Fibroblast of the aortic adventitia (primary cell): ENCODE data around the gene SMIM35. TPM values are rescaled to one million over a fixed set of nuclear protein-coding genes. Genes with fewer than 3 reads are reported as not detected.

Experiments used
- DNase-seq: peaks from one replicate; pipeline ENCODE4 v3.0.0-alpha.2; 2010; ENCODE audit warnings: low read depth
- H3K4me3 ChIP-seq: 2 replicates; pipeline ENCODE4 v1.5.1; 2011; ENCODE audit warnings: low read depth, mild to moderate bottlenecking, control low read depth, low read length, moderate library complexity
- total RNA-seq: library from RNA; depleted of rRNA; stranded (reverse); fragments of >200 nt; gene quantifications from 2 replicates; pipeline ENCODE4 v1.2.3, GENCODE V29; 2012; ENCODE audit warnings: low replicate concordance
- TF ChIP-seq, protein P1 (sequence below): IDR thresholded peaks from 2 replicates; pipeline ENCODE4 v1.5.1; 2011; ENCODE audit warnings: mild to moderate bottlenecking, low read length, control low read depth, inconsistent platforms; ENCODE audit not compliant: insufficient read depth

The SMIM35 gene
- total RNA-seq, 1 donor, result not detected

DNA sequence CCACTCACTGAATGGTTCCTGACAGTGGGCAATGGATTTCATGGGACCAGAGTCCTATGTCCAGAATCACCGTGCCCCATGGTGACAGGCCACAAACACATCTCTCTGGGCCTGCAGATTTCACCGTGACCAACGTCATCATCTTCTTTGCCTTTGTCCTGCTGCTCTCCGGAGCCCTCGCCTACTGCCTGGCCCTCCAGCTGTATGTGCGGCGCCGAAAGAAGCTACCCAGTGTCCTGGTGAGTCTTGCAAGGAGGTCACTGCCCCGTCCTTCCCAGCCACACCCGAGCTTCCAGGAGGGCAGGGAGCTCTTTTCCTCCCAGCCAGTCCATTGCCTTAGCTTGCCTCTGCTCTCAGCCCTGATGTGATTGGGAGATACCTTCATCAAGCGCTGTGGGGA lies 91.3 kb downstream of the SMIM35 start:
- H3K4me3 ChIP-seq, result no peak overlapping the region
- no peak for DNase-seq
- TF ChIP-seq, protein P1, sequence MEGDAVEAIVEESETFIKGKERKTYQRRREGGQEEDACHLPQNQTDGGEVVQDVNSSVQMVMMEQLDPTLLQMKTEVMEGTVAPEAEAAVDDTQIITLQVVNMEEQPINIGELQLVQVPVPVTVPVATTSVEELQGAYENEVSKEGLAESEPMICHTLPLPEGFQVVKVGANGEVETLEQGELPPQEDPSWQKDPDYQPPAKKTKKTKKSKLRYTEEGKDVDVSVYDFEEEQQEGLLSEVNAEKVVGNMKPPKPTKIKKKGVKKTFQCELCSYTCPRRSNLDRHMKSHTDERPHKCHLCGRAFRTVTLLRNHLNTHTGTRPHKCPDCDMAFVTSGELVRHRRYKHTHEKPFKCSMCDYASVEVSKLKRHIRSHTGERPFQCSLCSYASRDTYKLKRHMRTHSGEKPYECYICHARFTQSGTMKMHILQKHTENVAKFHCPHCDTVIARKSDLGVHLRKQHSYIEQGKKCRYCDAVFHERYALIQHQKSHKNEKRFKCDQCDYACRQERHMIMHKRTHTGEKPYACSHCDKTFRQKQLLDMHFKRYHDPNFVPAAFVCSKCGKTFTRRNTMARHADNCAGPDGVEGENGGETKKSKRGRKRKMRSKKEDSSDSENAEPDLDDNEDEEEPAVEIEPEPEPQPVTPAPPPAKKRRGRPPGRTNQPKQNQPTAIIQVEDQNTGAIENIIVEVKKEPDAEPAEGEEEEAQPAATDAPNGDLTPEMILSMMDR, result no peak

DNA sequence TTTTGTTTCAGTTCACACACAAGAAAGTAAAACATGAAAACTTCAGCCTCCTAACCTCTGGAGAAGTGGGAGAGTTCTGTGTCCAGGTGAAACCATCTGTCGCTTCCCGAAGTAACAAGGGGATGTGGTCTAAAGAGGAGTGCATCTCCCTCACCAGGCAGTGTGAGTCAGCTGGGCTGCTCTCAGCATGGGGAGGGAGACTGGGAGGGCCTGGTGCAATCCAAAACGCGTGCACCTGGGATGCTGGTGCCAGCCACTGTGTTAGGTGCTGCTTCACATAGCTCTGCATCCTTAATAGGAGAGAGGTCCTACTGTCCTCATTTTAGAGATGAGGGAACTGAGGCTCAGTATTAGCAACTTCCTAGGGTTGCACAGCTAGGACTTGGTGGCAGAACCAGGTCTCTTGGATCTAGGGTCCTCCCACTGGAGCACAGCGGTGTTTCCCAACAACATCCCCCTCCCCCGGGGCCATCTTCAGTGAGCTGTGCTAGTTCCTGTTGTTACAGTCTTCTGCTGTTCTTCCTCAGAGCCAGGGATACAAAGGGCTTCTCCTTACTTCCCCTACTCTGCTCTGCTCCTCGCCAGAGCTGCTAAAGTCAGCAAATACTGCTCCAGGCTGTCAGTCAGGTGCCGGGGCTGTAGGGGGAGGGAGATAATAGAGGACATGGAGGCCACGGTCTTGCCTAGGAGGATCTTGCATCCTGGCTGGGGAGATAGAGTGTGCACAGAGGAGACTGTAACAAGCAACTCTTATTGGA lies 92.6 kb downstream of the SMIM35 start:
- DNase-seq, result no peak
- TF ChIP-seq, protein P1, result no peak
- no peak overlapping the region for H3K4me3 ChIP-seq

DNA sequence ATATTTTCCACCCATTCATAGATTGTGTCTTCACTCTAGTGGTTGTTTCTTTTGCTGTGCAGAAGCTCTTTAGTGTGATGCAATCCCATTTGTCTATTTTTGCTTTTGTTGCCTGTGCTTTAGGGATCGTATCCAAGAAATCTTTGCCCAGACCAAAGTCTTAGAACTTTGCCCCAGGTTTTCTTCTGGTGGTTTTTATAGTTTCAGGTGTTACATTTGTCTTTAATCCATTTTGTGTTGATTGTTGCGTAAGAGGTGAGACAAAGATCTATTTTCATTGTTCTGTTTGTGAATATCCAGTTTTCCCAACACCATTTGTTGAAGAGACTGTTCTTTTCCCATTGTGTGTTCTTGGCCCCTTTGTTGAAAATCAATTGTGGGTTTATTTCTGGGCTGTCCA lies 94.1 kb downstream of the SMIM35 start:
- H3K4me3 ChIP-seq, result no peak overlapping the region
- DNase-seq, result no peak
- TF ChIP-seq, protein P1, result no peak

DNA sequence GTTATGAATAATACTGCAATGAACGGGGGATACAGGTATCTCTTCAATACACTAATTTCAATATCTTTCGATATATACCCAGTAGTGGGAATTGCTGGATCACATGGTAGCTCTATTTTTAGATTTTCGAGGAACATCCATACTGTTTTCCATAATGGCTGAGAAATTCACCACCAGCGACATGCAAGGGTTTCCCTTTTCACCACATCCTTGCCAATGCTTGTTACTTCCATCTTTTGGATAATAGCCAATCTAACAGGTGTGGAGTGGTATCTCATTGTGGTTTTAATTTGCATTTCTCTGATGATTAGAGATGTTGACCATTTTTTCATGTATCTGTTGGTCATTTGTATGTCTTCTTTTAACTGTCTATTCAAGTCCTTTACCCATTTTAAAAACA lies 94.6 kb downstream of the SMIM35 start:
- H3K4me3 ChIP-seq, result no peak overlapping the region
- DNase-seq, result no peak
- TF ChIP-seq, protein P1, result no peak

DNA sequence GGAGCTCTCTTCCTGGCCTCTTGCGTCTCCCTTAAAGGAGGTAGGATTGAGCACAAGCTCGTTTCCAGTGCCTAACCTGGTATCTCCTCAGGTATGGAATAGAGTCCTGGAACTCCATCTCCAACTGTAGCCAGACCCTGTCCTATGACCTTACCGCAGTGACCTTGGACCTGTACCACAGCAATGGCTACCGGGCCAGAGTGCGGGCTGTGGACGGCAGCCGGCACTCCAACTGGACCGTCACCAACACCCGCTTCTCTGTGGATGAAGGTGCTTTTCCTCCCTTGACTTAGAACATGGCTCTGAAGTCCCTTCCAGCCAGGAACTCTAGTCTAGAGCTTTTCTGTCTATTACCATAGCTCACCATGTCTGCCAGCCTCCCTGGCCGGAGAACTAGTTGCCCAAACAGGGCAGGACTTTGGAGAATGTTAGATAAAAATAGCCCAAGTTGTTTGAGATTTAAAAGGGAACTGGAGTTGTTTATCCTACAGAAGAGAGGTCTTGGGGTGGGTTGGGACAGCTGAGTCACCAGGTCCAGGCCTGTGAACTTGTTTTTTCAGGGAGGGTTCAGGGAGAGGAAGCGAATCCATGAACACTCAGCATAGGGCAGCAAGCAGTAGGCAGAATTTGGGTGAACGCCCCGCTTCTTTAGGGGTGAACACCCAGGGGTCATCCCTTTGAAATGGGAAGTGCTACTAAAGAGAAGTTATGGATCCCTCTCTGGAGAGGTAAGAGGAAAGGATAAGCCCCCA lies 97.2 kb downstream of the SMIM35 start:
- no peak for DNase-seq
- no peak overlapping the region for H3K4me3 ChIP-seq

DNA sequence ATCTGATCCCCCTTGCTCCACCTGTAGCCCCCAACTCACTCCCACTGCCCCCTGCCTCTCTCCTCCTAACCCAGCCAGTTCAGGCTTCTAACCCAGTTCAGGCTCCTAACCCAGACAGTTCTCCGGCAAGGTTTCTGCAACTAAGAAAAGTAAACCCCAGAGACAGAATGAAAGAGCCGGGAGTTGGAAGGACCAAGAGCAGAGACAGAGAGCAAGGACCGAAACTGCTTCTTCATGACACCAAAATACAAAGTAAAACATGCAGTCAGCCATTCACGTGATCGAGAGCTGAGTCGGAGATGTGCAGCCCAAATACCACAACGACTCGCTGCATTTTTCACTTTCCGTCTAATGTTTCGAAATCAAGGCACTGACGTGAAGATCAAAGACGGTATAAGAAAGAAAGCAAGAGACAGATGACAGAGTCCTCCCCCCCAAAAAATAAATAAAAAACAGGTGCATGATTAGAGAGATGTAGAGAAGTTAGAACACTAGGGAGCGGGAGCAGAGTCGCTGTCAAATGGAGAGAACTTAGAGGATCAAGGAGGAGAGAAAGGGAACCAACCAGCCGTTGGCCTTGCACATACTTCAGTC lies 99.7 kb downstream of the SMIM35 start:
- DNase-seq, result no peak
- TF ChIP-seq, protein P1, result no peak
- H3K4me3 ChIP-seq, result no peak overlapping the region

More for the DNA sequence above, 97.2 kb downstream of the SMIM35 start:
- TF ChIP-seq, protein P1, result no peak
